ENCODE data around the gene ACKR1. TPM values are rescaled to one million over a fixed set of nuclear protein-coding genes. Genes with fewer than 3 reads are reported as not detected.

The ACKR1 gene
- total and polyA plus RNA-seq, 2 of the 13 experiments (the other 11 are each of a cell fraction or from before 2014, with no cell fraction given): not detected

DNA sequence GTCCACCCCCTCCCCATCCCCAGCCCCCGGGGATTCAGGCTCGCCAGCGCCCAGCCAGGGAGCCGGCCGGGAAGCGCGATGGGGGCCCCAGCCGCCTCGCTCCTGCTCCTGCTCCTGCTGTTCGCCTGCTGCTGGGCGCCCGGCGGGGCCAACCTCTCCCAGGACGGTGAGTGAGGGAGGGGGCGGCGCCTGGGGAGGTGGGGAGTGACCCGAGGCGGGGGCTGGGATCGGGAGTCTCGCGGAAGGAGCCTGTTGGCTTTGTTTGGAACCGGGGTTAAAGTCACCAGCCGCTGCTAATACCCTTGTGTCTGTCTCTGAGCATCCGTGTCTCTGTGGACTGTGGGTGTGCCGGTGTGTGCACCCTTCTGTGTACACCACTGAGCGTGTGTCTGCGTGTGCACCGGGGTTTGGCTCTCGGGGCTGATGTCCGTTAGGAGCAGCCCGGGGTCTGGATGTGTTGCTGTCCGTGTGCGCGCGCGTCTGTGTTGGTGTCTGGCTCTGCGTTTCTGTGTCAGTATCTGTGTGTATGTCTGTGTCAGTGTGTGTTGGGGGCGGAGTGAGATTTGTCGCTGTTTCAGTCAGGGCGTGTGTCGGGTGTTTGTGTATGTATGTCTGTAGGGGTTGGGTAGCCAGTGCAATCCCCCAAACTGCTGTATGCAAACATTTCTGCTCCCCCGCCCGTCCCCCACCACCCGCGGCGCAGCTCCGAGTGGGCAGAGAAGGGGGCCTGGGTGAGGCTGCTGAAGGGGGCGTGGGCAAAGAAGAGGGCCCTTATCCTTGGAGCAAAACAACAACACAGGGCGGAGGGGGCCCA lies 32.8 kb upstream of the ACKR1 start:
- Histone ChIP-seq H3K9me3 (ENCODE audit: low read length) (no peaks in the 10 kb centered on the region), H3K4me1 (ENCODE audit: insufficient read depth, low read length) (no peaks in the 10 kb centered on the region), H4K20me1 (ENCODE audit: insufficient read depth, low read length) (no peaks in the 10 kb centered on the region), H2AFZ (ENCODE audit: low read length) (no peak overlapping the region), H3K27ac (ENCODE audit: extremely low read length, insufficient read depth, low read length) (no peak overlapping the region), H3K27me3 (ENCODE audit: control insufficient read depth in 1 of 2, insufficient read depth in 2 of 2, low read length in 2 of 2) (peaks cover 2 to 16% of the 10 kb centered on the region in 2 experiments; a peak in 3 of 5 replicates), H3K9ac (ENCODE audit: insufficient read depth, low read depth, low read length) (no peak overlapping the region), H3K4me2 (ENCODE audit: low read depth, low read length) (no peak overlapping the region), H3K4me3 (replicated peaks in 1 of 3; ENCODE audit: insufficient read depth in 1 of 3, low read depth in 2 of 3, low read length in 3 of 3) (no peak overlapping the region), H3K36me3 (replicated peaks in 1 of 2; ENCODE audit: control insufficient read depth in 1 of 2, insufficient read depth in 2 of 2, low read length in 2 of 2) (no peaks in the 10 kb centered on the region), H3K79me2 (ENCODE audit: insufficient read depth, low read length) (no peaks in the 10 kb centered on the region)
- no TSS peak for BruUV-seq (replicated peaks)
- TF ChIP-seq ZNF629 (CRISPR knock-in tag; conservative IDR thresholded peaks at IDR 0.05): no peak
- no peak for TF ChIP-seq MATR3 (CRISPR knock-in tag; IDR thresholded peaks at IDR 0.05)
- TF ChIP-seq, protein P1, sequence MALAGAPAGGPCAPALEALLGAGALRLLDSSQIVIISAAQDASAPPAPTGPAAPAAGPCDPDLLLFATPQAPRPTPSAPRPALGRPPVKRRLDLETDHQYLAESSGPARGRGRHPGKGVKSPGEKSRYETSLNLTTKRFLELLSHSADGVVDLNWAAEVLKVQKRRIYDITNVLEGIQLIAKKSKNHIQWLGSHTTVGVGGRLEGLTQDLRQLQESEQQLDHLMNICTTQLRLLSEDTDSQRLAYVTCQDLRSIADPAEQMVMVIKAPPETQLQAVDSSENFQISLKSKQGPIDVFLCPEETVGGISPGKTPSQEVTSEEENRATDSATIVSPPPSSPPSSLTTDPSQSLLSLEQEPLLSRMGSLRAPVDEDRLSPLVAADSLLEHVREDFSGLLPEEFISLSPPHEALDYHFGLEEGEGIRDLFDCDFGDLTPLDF (CRISPR knock-in tag; IDR thresholded peaks at IDR 0.05): no peak
- TF ChIP-seq MZF1 (CRISPR knock-in tag; IDR thresholded peaks at IDR 0.05; ENCODE audit: borderline replicate concordance): no peak
- TF ChIP-seq ZNF644 (CRISPR knock-in tag; IDR thresholded peaks at IDR 0.05; ENCODE audit: low read depth): no peak
- TF ChIP-seq HMGA1 (CRISPR knock-in tag; conservative IDR thresholded peaks at IDR 0.05): no peak
- TF ChIP-seq, protein P2, sequence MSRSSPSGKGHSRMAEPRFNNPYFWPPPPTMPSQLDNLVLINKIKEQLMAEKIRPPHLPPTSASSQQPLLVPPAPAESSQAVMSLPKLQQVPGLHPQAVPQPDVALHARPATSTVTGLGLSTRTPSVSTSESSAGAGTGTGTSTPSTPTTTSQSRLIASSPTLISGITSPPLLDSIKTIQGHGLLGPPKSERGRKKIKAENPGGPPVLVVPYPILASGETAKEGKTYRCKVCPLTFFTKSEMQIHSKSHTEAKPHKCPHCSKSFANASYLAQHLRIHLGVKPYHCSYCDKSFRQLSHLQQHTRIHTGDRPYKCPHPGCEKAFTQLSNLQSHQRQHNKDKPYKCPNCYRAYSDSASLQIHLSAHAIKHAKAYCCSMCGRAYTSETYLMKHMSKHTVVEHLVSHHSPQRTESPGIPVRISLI (CRISPR knock-in tag; IDR thresholded peaks at IDR 0.05; ENCODE audit: borderline replicate concordance): no peak
- TF ChIP-seq, protein P3, sequence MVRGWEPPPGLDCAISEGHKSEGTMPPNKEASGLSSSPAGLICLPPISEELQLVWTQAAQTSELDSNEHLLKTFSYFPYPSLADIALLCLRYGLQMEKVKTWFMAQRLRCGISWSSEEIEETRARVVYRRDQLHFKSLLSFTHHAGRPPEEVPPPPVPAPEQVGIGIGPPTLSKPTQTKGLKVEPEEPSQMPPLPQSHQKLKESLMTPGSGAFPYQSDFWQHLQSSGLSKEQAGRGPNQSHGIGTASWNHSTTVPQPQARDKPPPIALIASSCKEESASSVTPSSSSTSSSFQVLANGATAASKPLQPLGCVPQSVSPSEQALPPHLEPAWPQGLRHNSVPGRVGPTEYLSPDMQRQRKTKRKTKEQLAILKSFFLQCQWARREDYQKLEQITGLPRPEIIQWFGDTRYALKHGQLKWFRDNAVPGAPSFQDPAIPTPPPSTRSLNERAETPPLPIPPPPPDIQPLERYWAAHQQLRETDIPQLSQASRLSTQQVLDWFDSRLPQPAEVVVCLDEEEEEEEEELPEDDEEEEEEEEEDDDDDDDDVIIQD (CRISPR knock-in tag; IDR thresholded peaks at IDR 0.05; ENCODE audit: low read depth): no peak
- no peak for TF ChIP-seq AKAP8 (CRISPR knock-in tag; IDR thresholded peaks at IDR 0.05)
- intact Hi-C loops (cut with micrococcal nuclease; ENCODE audit: unreplicated experiment) (no loop called here), in situ Hi-C loops (cut with HindIII; ENCODE audit: extremely low pct_ligation_motif_present, low pct_unique_long_range_greater_than_20kb) (no loop called here)
- FAIRE-seq (no peak), DNase-seq (ENCODE audit: low spot score) (no peak), ATAC-seq (no peak; the same call in 1 of the 3 replicates)
- 20% methylated on average over 18 of the region's 49 CpGs for WGBS (ENCODE audit: low lambda C conversion rate)
- ChIA-PET CTCF (ENCODE audit: low intra/inter-chr PET ratio, low total read pairs) (no interaction called here), POLR2A (no interaction called here)

Data from HepG2 (cell line).